Mucosa of gallbladder (tissue), 1 donor: ENCODE data around the gene S100A14. TPM values are rescaled to one million over a fixed set of nuclear protein-coding genes. Genes with fewer than 3 reads are reported as not detected.
"Not testable (repeated sequence)": the region's sequence is repeated elsewhere in the genome, so short reads cannot be mapped to it uniquely, and the experiment has no call there.

ENCODE experiments used
- DNase-seq: peaks from one replicate; pipeline ENCODE4 v3.0.0-alpha.2; 2020; ENCODE audit warnings: low spot score
- total RNA-seq: library from RNA; stranded (reverse); gene quantifications from one replicate; pipeline ENCODE4 v1.2.1, GENCODE V29; 2021
- donor health status: DM: no; HTN: no; CAD: no.

S100A14 gene
- total RNA-seq = 56.9 TPM

GRCh38 chr1:153616144-153616916, at the start of gene S100A14:
TSS of gene S100A14 (minus strand) at chr1:153616325. CDS start at chr1:153615858, 467 bp downstream.
- peak; percentile 84 for DNase-seq

- DNase-seq = no peak
These were observed 47.1 kb upstream of the S100A14 start for GRCh38 chr1:153663211-153663610.

- no peak for DNase-seq
These were observed 46.1 kb upstream of the S100A14 start for GRCh38 chr1:153662269-153662668.

- DNase-seq = no peak
These were observed 45.1 kb upstream of the S100A14 start for GRCh38 chr1:153661111-153661708.

GRCh38 chr1:153659656-153660055, 43.5 kb upstream of the S100A14 start:
- DNase-seq = no peak

- no peak for DNase-seq
These were observed 43.0 kb upstream of the S100A14 start for GRCh38 chr1:153659175-153659534.

- DNase-seq = peak; percentile 90
These were observed 42.5 kb upstream of the S100A14 start, which contains the start of gene SNAPIN for GRCh38 chr1:153658400-153659174. TSS of gene SNAPIN (plus strand) at chr1:153658703. CDS start at chr1:153658744, 41 bp downstream.

- DNase-seq = no peak
These were observed 39.2 kb upstream of the S100A14 start for GRCh38 chr1:153655333-153655732.

- no peak for DNase-seq
These were observed 36.8 kb upstream of the S100A14 start for GRCh38 chr1:153652805-153653500.

- no peak for DNase-seq
These were observed 35.6 kb upstream of the S100A14 start for GRCh38 chr1:153651771-153652170.

- no peak for DNase-seq
These were observed 33.7 kb upstream of the S100A14 start for GRCh38 chr1:153649863-153650235.

- DNase-seq = no peak
These were observed 33.2 kb upstream of the S100A14 start for GRCh38 chr1:153649137-153649862.

GRCh38 chr1:153648000-153648643, 32.0 kb upstream of the S100A14 start:
- DNase-seq = no peak

- no peak for DNase-seq
These were observed 31.2 kb upstream of the S100A14 start for GRCh38 chr1:153647346-153647714.

- DNase-seq = no peak
These were observed 30.7 kb upstream of the S100A14 start for GRCh38 chr1:153646672-153647345.

- no peak for DNase-seq
These were observed 27.7 kb upstream of the S100A14 start for GRCh38 chr1:153643816-153644215.

GRCh38 chr1:153643100-153643499, 27.0 kb upstream of the S100A14 start:
- no peak for DNase-seq

GRCh38 chr1:153642161-153642560, 26.0 kb upstream of the S100A14 start:
- no peak for DNase-seq

- DNase-seq = no peak
These were observed 24.7 kb upstream of the S100A14 start for GRCh38 chr1:153640861-153641260.

GRCh38 chr1:153640213-153640612, 24.1 kb upstream of the S100A14 start:
- DNase-seq = not testable (repeated sequence)
